Activated CD8-positive, alpha-beta memory T cell treated with anti-CD3 and anti-CD28 coated beads, Interleukin-2, amount 50 U/mL, for 48 hours (primary cell): ENCODE results near the gene CPD.
A peak's percentile ranks its signal among the peaks of the same experiment; 100 is the strongest.

Experiments
- DNase-seq: peaks from one replicate; pipeline ENCODE4 v3.0.0-alpha.2; 2020

CPD gene

GRCh38 chr17:30357476-30357875 lies 21.3 kb upstream of the CPD start:
- no peak for DNase-seq

- no peak for DNase-seq
These were observed 20.5 kb upstream of the CPD start for GRCh38 chr17:30358055-30358760.

DNA sequence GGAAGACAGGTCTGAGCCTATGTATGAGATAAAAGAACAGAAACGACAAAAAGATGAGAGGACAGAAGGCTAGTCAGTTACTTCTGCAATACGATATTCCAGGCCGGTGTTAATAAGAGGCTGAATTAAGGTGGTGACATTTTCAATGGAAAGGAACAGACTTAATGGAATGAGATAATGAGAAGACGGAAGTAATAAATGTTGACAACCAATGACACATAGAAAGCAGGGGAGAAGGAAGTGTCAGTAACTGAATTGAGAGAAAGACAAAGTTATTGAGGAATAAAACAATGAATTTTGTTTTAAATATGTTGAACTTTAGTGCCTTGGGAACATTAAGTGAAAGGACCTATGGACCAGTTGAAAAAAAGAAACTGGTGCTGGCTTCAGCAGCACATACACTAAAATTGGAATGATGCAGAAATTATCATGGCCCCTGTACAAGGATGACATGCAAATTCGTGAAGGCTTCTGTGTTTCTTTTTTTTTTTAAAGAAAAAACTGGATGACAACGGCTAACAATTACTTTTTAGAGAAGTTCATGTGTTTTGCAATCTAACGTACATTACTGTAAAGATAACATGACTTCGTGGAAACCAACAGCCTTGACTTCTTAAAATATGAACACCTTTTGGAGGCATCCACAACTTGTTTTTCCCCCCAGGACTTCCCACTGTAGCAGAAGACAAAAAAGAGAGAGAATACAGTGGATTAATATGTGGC lies 18.5 kb upstream of the CPD start:
- no peak for DNase-seq

DNA sequence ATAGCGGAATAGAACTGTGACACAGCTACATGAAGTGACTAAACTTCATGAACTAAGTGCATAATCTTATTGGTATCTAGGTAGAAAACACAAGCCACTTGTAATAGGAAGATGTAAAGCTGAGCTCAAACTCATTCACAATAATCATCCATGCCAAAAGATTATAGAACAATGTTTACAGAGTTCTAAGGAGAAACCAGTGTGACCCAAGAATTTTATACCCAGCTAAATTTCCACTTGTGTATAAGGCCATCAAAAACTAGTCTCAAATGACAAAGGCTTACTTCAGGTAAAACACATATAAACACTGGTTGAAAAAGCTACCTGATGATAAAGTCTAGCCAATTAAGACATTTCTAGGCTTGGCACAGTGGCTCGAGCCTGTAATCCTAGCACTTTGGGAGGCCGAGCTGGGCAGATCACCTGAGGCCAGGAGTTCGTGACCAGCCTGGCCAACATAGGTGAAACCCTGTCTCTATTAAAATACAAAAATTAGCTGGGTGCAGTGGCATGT lies 16.9 kb upstream of the CPD start:
- no peak for DNase-seq

- DNase-seq = peak; percentile 82
These were observed 15.0 kb upstream of the CPD start for GRCh38 chr17:30363715-30364202.

DNA sequence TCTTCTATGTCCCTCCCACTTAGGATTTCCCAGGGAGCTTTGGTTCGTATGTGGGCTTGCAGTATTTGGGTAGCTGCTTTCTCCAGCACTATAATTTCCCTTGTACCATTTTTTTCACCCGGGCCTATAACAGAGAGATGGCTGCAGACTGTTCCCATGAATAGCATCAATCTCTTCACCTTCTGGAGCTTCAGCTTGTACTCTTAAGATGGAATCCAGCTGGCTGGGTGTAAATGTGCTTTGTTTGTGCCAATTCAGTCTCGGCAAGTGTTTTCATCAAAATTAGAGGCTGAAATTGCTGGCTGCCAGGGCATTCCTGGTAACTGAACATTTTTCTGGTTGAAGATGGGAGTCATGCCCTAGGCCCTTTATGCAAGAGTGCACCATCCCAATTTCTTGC lies 12.2 kb upstream of the CPD start:
- DNase-seq = no peak

GRCh38 chr17:30368912-30369720 lies 9.6 kb upstream of the CPD start:
- no peak for DNase-seq

- DNase-seq = no peak
These were observed 8.7 kb upstream of the CPD start for GRCh38 chr17:30369995-30370394.

- DNase-seq = no peak
These were observed 6.0 kb upstream of the CPD start for GRCh38 chr17:30372755-30373154.

DNA sequence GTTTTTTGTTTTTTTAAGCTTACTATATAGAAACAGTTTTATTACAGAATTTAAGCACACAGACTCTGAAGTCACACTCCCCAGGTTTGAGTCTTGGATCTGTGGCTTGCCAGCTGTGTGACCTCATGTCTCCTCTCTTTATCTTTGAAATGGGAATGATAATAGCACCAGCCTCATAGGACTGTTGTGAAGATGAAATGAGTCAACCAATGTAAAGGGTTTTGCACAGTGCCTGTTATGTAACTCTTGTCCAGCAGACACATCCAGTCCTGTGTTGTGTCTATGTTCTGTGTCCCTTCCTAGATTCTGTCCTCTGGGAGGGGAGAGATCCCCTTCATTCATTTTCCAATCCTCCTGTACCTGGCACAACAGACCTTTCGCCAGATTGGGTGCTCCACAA lies 3.1 kb upstream of the CPD start:
- no peak for DNase-seq

GRCh38 chr17:30376621-30377452 lies 1.9 kb upstream of the CPD start:
- no peak for DNase-seq

DNA sequence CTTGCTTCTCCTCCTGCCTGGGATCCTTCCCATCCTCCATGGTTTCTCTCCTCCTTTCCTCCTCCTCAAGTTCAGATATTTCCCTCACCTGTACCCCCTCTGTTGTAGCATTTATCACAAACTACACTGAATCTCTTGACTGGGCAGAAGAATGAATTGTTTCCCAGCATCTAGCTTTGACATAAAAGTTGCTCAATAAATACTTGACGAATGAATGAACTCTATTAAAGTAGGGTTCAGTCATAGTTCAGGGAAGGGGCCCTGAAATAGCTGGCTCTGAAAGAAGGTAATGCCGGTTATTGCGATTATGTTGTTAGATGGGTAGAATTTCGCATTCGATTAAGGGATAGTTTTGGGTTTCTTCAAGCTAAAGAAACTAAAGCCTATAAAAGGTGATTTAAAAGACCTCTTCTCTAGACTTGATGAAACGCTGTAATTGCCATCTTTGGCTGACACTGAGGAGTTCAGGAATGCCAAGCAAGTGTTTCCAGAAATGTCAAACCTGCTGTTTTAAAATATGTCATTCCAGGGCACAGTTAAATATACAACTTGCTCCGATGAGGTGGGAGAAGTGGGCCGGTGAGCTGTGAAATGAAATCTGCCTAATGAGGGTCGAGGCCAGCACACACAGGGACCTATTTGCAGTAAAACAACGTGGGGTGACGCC lies 1.0 kb upstream of the CPD start:
- DNase-seq = no peak

- peak; percentile 82 for DNase-seq
These were observed 394 bp upstream of the CPD start for GRCh38 chr17:30378241-30378824.

DNA sequence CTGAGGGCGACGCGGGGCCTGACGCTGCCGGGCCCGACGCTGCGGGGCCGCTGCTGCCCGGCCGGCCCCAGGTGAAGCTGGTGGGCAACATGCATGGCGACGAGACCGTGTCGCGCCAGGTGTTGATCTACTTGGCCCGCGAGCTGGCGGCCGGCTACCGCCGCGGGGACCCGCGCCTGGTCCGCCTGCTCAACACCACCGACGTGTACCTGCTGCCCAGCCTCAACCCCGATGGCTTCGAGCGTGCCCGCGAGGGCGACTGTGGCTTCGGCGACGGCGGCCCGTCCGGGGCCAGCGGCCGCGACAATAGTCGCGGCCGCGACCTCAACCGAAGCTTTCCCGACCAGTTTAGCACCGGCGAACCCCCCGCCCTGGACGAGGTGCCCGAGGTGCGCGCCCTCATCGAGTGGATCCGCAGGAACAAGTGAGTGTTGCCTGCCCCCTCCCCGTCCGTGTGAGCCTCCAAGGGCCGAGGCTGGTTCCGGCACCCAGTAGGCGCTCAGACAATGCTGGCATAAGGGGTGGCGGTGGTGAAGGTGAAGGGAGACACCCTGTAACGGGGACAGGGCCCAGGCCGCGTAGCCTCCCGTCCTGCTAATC lies 676 bp downstream of the CPD start:
- DNase-seq = peak; percentile 69

DNA sequence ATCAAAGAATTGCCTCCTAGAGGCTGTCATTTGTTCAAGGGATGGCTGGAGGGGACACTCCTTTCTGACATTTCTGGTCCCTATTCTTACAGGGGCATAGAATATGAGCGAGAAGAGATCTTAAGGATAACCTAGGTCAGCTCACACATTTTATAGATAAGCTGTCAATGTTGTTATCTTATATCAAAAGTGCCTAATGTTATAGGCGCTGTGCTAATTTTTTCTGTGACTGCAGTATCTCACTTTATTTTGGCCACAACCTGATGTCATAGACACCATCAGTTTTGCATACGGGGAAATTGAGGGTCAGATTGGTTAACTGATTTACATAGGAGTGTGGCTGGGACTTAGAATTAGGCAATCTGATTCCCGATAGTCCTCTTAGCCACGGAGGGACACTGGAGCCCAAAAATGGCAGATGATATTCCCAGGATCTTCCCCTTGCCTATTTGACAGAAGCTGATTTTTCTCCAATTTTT lies 1.2 kb downstream of the CPD start:
- no peak for DNase-seq

DNA sequence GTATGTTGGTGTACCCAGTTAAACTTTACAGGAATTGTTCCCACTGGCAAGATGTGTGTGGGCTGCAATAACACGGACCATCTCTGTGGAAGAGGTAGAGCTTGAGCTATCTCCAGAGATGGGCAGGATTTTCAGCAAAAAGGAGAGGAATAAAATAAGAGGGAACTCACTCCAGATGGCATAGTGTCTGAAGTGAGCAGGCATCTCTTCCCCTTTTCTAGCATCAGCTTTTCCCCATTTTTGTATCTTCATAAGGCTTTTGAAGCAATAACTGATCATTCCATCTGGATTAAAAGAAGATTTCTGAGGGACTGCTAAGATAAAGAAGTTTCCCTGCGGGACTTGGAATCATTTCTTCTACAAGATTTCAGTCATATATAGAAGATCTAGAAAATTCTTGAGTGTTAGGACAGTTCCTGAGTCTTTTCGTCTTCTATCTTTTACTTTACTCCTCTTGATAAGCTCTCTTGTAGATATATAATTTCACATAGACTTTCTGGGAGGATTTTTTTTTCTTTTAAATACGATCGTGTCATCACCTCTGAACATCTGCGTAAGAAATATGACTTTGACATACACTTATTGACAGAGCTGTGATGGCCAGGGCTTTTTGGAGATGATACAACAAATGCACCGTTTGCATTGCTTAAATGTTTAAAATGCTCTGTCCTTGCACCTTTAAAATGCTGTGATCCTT lies 2.1 kb downstream of the CPD start:
- DNase-seq = no peak

- DNase-seq = no peak
These were observed 2.6 kb downstream of the CPD start for GRCh38 chr17:30381340-30381659.

DNA sequence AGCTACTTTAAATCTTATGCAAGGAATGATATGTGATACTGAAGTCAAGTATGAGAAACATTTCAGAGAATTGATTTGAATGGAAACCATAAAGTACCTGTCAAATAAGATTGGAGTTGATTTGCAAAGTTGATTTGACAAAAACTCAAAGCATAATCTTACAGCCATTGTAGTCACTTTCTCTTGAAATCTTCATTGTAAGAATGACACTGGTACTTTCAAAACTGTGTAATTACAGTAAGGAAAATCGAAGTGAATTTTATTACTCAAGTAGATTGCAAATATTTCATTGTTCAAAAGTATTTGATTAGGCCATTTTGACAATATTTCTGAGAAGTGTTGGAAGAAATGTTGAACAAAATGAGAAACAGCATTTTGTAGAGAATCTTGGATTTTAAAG lies 3.6 kb downstream of the CPD start:
- DNase-seq = no peak

DNA sequence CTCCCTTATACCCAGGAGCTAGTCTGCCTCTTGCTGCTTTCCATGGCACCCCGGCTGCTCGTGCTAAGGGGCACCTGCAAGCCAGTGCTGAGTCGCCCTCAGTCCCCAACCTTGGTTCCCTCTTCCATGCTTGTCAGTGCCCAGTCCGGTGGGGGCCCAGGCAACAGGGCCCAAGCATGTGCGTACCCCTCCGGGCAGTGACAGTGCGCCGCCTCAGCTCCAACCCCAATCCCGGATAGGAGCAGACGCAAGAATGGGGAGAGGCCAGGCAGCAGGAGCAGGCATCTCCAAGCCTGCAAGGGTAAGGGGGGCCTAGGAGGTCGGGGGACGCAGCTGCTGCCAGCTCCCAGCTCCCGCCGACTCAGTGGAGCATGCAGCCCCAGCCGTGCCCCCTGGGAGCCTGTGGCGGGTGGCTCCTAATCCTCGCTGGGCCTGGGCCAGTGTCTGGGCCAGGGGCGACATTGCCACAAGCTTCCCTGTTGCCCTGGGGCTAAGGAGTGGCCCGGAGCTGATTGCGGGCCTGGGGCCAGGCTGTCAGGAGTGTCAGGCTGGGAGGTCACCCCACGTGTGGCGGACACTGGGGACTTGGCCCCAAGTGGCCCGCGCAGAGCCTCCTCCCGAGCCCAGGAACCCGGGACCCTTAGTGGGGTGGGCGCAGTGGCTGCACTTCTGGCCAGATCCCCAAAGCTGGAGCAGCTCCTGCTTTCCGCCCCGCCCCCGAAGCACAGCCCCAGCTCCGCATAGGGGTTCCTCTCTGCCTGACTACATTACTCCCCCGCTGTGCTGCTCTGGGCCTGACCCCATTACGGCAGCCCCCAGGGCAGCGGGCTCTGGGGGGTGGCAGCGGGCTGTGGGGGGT lies 9.8 kb downstream of the CPD start:
- DNase-seq = no peak
